HepG2 (cell line): Measurements from ENCODE around the gene MSI2. TPM values are rescaled to one million over a fixed set of nuclear protein-coding genes. Genes with fewer than 3 reads are reported as not detected.

Experiments used
- E2F2 ChIP-seq: sonication (generic); formaldehyde crosslinking; IDR thresholded peaks from 2 replicates; pipeline ENCODE4 v1.4.0; 2020; ENCODE audit warnings: missing genetic modification reagents, borderline replicate concordance
- FOXK1 ChIP-seq: sonication (generic); formaldehyde crosslinking; IDR thresholded peaks from 2 replicates; pipeline ENCODE4 v1.4.0; 2020; ENCODE audit warnings: low read depth, missing genetic modification reagents, borderline replicate concordance
- GLI4 ChIP-seq: sonication (generic); formaldehyde crosslinking; IDR thresholded peaks from 2 replicates; pipeline ENCODE4 v1.5.1; 2020; ENCODE audit warnings: missing genetic modification reagents, mild to moderate bottlenecking, moderate library complexity, borderline replicate concordance
- HOXA3 ChIP-seq: sonication (generic); formaldehyde crosslinking; IDR thresholded peaks from 2 replicates; pipeline ENCODE4 v1.5.0; 2020; ENCODE audit warnings: missing genetic modification reagents
- LRRFIP1 ChIP-seq: sonication (generic); formaldehyde crosslinking; conservative IDR thresholded peaks from 2 replicates; pipeline ENCODE4 v1.4.0; 2020; ENCODE audit warnings: missing genetic modification reagents
- NFKB2 ChIP-seq: sonication (generic); formaldehyde crosslinking; IDR thresholded peaks from 2 replicates; pipeline ENCODE4 v1.4.0; 2020; ENCODE audit warnings: missing genetic modification reagents, borderline replicate concordance
- PCBP2 ChIP-seq: fragments of 200-400 bp; formaldehyde crosslinking; optimal IDR thresholded peaks from 2 replicates; pipeline ENCODE3; 2018; ENCODE audit warnings: low read length, low read depth; ENCODE audit not compliant: poor library complexity, severe bottlenecking
- SNRNP70 ChIP-seq: fragments of 200-400 bp; formaldehyde crosslinking; IDR thresholded peaks from 2 replicates; pipeline ENCODE4 v1.6.1; 2017; ENCODE audit warnings: mild to moderate bottlenecking, low read depth, low read length, moderate library complexity
- ZNF263 ChIP-seq: sonication (generic); formaldehyde crosslinking; IDR thresholded peaks from 2 replicates; pipeline ENCODE4 v1.4.0; 2020; ENCODE audit warnings: missing genetic modification reagents
- ZNF3 ChIP-seq: IDR thresholded peaks from 2 replicates; pipeline ENCODE4 v1.7.0; 2017; ENCODE audit warnings: inconsistent platforms
- ZNF33A ChIP-seq: sonication (generic); formaldehyde crosslinking; IDR thresholded peaks from 2 replicates; pipeline ENCODE4 v1.5.1; 2020; ENCODE audit warnings: missing genetic modification reagents, mild to moderate bottlenecking, moderate library complexity, borderline replicate concordance
- ZNF354B ChIP-seq: sonication (generic); formaldehyde crosslinking; IDR thresholded peaks from 2 replicates; pipeline ENCODE4 v1.8.0; 2022; ENCODE audit warnings: mild to moderate bottlenecking, missing genetic modification reagents
- ZNF468 ChIP-seq: sonication (generic); formaldehyde crosslinking; IDR thresholded peaks from 2 replicates; pipeline ENCODE4 v1.8.0; 2022; ENCODE audit warnings: mild to moderate bottlenecking, moderate library complexity, missing genetic modification reagents
- ZNF605 ChIP-seq: sonication (generic); formaldehyde crosslinking; IDR thresholded peaks from 2 replicates; pipeline ENCODE4 v1.8.0; 2022; ENCODE audit warnings: mild to moderate bottlenecking, missing genetic modification reagents
- ZNF740 ChIP-seq: sonication (generic); formaldehyde crosslinking; IDR thresholded peaks from 2 replicates; pipeline ENCODE4 v1.4.0; 2020; ENCODE audit warnings: missing genetic modification reagents
- ZNF792 ChIP-seq: IDR thresholded peaks from 2 replicates; pipeline ENCODE4 v1.6.1; 2016
- polyA plus RNA-seq, 8 experiments: library from polyadenylated mRNA; depleted of rRNA in 3 of 8; stranded (reverse) in 7 of 8; unstranded in 1 of 8; fragments of >200 nt; fragmentation: Illumina TruSeq in 4 of 8; extraction: Trizol in 4 of 8; gene quantifications; 2 replicates each; pipeline versions ENCODE4 v1.2.1 to v1.2.3, GENCODE V29; 2011 to 2016; ENCODE audit warnings: low read depth in 4 of 8, missing spikeins in 1 of 8, mixed read lengths in 1 of 8; ENCODE audit not compliant: insufficient read depth in 1 of 8
- total RNA-seq, 5 experiments: library from RNA; depleted of rRNA; stranded (reverse); fragments of >200 nt; fragmentation: Illumina TruSeq; extraction: Trizol; gene quantifications; 2 replicates each; pipeline ENCODE4 v1.2.3, GENCODE V29; 2016; ENCODE audit warnings: low read depth in 1 of 5
- TF ChIP-seq, protein P1 (sequence below): sonication (generic); formaldehyde crosslinking; IDR thresholded peaks from 2 replicates; pipeline ENCODE4 v1.9.0; 2022; ENCODE audit warnings: missing genetic modification reagents, mild to moderate bottlenecking, borderline replicate concordance
- TF ChIP-seq, protein P2 (sequence below): sonication (generic); formaldehyde crosslinking; IDR thresholded peaks from 2 replicates; pipeline ENCODE4 v1.4.0; 2020; ENCODE audit warnings: missing genetic modification reagents
- TF ChIP-seq, protein P3 (sequence below): IDR thresholded peaks from 2 replicates; pipeline ENCODE4 v1.6.1; 2016; ENCODE audit warnings: missing compliant biosample characterization, missing genetic modification reagents, borderline replicate concordance

The MSI2 gene
- total and polyA plus RNA-seq, 2 of the 13 experiments (the other 11 are each of a cell fraction or from before 2014, with no cell fraction given) = 77.5 to 78.4 TPM

- TF ChIP-seq ZNF740 (CRISPR knock-in tag) = no peak
- TF ChIP-seq ZNF792 = no peak
- TF ChIP-seq, protein P1, sequence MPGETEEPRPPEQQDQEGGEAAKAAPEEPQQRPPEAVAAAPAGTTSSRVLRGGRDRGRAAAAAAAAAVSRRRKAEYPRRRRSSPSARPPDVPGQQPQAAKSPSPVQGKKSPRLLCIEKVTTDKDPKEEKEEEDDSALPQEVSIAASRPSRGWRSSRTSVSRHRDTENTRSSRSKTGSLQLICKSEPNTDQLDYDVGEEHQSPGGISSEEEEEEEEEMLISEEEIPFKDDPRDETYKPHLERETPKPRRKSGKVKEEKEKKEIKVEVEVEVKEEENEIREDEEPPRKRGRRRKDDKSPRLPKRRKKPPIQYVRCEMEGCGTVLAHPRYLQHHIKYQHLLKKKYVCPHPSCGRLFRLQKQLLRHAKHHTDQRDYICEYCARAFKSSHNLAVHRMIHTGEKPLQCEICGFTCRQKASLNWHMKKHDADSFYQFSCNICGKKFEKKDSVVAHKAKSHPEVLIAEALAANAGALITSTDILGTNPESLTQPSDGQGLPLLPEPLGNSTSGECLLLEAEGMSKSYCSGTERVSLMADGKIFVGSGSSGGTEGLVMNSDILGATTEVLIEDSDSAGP (CRISPR knock-in tag) = 0 out of 2 replicates have a peak, but pooled peaks have one; percentile 58
- TF ChIP-seq, protein P2, sequence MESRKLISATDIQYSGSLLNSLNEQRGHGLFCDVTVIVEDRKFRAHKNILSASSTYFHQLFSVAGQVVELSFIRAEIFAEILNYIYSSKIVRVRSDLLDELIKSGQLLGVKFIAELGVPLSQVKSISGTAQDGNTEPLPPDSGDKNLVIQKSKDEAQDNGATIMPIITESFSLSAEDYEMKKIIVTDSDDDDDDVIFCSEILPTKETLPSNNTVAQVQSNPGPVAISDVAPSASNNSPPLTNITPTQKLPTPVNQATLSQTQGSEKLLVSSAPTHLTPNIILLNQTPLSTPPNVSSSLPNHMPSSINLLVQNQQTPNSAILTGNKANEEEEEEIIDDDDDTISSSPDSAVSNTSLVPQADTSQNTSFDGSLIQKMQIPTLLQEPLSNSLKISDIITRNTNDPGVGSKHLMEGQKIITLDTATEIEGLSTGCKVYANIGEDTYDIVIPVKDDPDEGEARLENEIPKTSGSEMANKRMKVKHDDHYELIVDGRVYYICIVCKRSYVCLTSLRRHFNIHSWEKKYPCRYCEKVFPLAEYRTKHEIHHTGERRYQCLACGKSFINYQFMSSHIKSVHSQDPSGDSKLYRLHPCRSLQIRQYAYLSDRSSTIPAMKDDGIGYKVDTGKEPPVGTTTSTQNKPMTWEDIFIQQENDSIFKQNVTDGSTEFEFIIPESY (CRISPR knock-in tag) = peak; percentile 82
- TF ChIP-seq ZNF3 (CRISPR knock-in tag) = no peak
- TF ChIP-seq ZNF354B (CRISPR knock-in tag) = 0 out of 2 replicates have a peak, but pooled peaks have one; percentile 25
- TF ChIP-seq ZNF468 (CRISPR knock-in tag) = no peak
- no peak for TF ChIP-seq SNRNP70
- TF ChIP-seq ZNF33A (CRISPR knock-in tag) = no peak
- peak; percentile 20; the same call in 1 of the 2 replicates for TF ChIP-seq ZNF263 (CRISPR knock-in tag)
- peak; percentile 33; the same call in 1 of the 2 replicates for TF ChIP-seq NFKB2 (CRISPR knock-in tag)
- TF ChIP-seq GLI4 (CRISPR knock-in tag) = peak; percentile 61; the same call in 1 of the 2 replicates
- no peak for TF ChIP-seq LRRFIP1 (CRISPR knock-in tag)
- TF ChIP-seq PCBP2 = no peak
- TF ChIP-seq ZNF605 = 0 out of 2 replicates have a peak, but pooled peaks have one; percentile 41
- peak; percentile 48; the same call in 1 of the 2 replicates for TF ChIP-seq HOXA3 (CRISPR knock-in tag)
- TF ChIP-seq FOXK1 = no peak
- TF ChIP-seq, protein P3, sequence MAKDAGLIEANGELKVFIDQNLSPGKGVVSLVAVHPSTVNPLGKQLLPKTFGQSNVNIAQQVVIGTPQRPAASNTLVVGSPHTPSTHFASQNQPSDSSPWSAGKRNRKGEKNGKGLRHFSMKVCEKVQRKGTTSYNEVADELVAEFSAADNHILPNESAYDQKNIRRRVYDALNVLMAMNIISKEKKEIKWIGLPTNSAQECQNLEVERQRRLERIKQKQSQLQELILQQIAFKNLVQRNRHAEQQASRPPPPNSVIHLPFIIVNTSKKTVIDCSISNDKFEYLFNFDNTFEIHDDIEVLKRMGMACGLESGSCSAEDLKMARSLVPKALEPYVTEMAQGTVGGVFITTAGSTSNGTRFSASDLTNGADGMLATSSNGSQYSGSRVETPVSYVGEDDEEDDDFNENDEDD (CRISPR knock-in tag) = no peak
- no peak for TF ChIP-seq E2F2
Observed at GRCh38 chr17:57518587-57519581, 262.6 kb downstream of the MSI2 start (continued).
